ENCODE data around the gene KATNA1. TPM values are rescaled to one million over a fixed set of nuclear protein-coding genes. Genes with fewer than 3 reads are reported as not detected.

KATNA1 gene
- polyA plus RNA-seq, 3 donors: 11.4 to 15.4 (median 14.5) TPM

Small RNA genes within 50 kb of the gene (small RNA-seq; reads per million reads assigned to genes)
- not detected for gene RF00019 (ENCODE audit: insufficient read length, low read depth)
- gene RF00410 (ENCODE audit: insufficient read length, low read depth): not detected

Other genes starting within 250 kb of the KATNA1 start
- gene SUMO4, start 248.5 kb downstream of the KATNA1 start, polyA plus RNA-seq: under 1 TPM; 0.22 to 0.29 (median 0.27) TPM
- gene ZC3H12D, start 163.7 kb downstream of the KATNA1 start, polyA plus RNA-seq: 1 to 10 TPM in 2 of 3 donors, under 1 TPM in 1; 0.96 to 4.7 (median 1.2) TPM
- gene PPIL4, start 102.7 kb downstream of the KATNA1 start, polyA plus RNA-seq: 1 to 10 TPM; 3.5 to 9.2 (median 4.4) TPM
- gene GINM1, start 82.3 kb downstream of the KATNA1 start, polyA plus RNA-seq: 10 to 100 TPM; 17.0 to 44.4 (median 42.3) TPM
- gene LATS1, start 69.4 kb upstream of the KATNA1 start, polyA plus RNA-seq: 10 to 100 TPM in 2 of 3 donors, 1 to 10 TPM in 1; 5.2 to 10.3 (median 10.1) TPM
- 1 to 10 TPM; 4.5 to 7.2 (median 6.9) TPM for gene NUP43, start 97.8 kb upstream of the KATNA1 start, polyA plus RNA-seq
- gene PCMT1, start 101.0 kb upstream of the KATNA1 start, polyA plus RNA-seq: 100 to 1,000 TPM in 2 of 3 donors, 10 to 100 TPM in 1; 84.8 to 315 (median 262) TPM
- gene LRP11, start 215.6 kb upstream of the KATNA1 start, polyA plus RNA-seq: under 1 TPM; 0.20 to 0.41 (median 0.32) TPM
- not detected for gene RAET1E, start 249.4 kb upstream of the KATNA1 start, polyA plus RNA-seq